HG02588 (cell line): Measurements from ENCODE around the gene THAP8.
A peak's percentile ranks its signal among the peaks of the same experiment; 100 is the strongest.

Source experiments
- ATAC-seq: cut with Tn5 transposase; IDR thresholded peaks from one replicate; pipeline ENCODE4 v1.9.1; 2021; ENCODE audit warnings: mild to moderate bottlenecking, moderate library complexity; ENCODE audit not compliant: unreplicated experiment

Gene THAP8

GRCh38 chr19:36030264-36031148 is 23.6 kb downstream of the THAP8 start:
- no peak for ATAC-seq

- no peak for ATAC-seq
These were observed 25.6 kb downstream of the THAP8 start for GRCh38 chr19:36028313-36029041.

GRCh38 chr19:36027696-36028095 is 26.4 kb downstream of the THAP8 start:
- ATAC-seq: no peak

- no peak for ATAC-seq
These were observed 27.8 kb downstream of the THAP8 start for GRCh38 chr19:36026091-36026876.

GRCh38 chr19:36025541-36025940 is 28.5 kb downstream of the THAP8 start:
- no peak for ATAC-seq

- no peak for ATAC-seq
These were observed 30.7 kb downstream of the THAP8 start for GRCh38 chr19:36023432-36023831.

GRCh38 chr19:36019061-36019670 is 34.9 kb downstream of the THAP8 start:
- no peak for ATAC-seq

GRCh38 chr19:36014012-36014924 is 39.8 kb downstream of the THAP8 start, which contains the start of gene ALKBH6:
ALKBH6 (minus strand) TSS chr19:36014213; CDS start chr19:36013397, 816 bp downstream.
- ATAC-seq: peak; percentile 93

- ATAC-seq: no peak
These were observed 40.6 kb downstream of the THAP8 start for GRCh38 chr19:36013280-36014011.

- no peak for ATAC-seq
These were observed 43.7 kb downstream of the THAP8 start for GRCh38 chr19:36010402-36010801.

- ATAC-seq: no peak
These were observed 44.3 kb downstream of the THAP8 start for GRCh38 chr19:36009633-36010379.

GRCh38 chr19:36009220-36009619 is 44.9 kb downstream of the THAP8 start:
- no peak for ATAC-seq

GRCh38 chr19:36008336-36008978 is 45.6 kb downstream of the THAP8 start, which contains the start of gene SYNE4:
SYNE4 (minus strand) TSS chr19:36008813; CDS start chr19:36008681, 132 bp downstream.
- no peak for ATAC-seq

- ATAC-seq: no peak
These were observed 47.1 kb downstream of the THAP8 start for GRCh38 chr19:36006955-36007354.

- no peak for ATAC-seq
These were observed 50.8 kb downstream of the THAP8 start for GRCh38 chr19:36003284-36003683.

- no peak for ATAC-seq
These were observed 52.5 kb downstream of the THAP8 start for GRCh38 chr19:36001605-36002004.

- ATAC-seq: no peak
These were observed 57.3 kb downstream of the THAP8 start for GRCh38 chr19:35996777-35997176.
